GM12878 (cell line): ENCODE data around the gene TCP11. TPM values are rescaled to one million over a fixed set of nuclear protein-coding genes. Genes with fewer than 3 reads are reported as not detected.

ENCODE experiments used
- ATAC-seq: fragments of 200-7000 bp; cut with Tn5 transposase; 3 replicates; pipeline ENCODE4 v1.9.1; 2020; ENCODE audit warnings: mild to moderate bottlenecking, moderate library complexity
- BruUV-seq: library from RNA; stranded (reverse); fragments of 400-500 nt; replicated peaks from 2 replicates; lab custom pipeline; 2021; lab: Mats Ljungman, UMichigan
- CTCF ChIA-PET: fragments of 300-600 bp; sonication (Branson Sonifier 250); formaldehyde crosslinking; extraction: SDS; loops from one replicate; lab custom pipeline; 2021; ENCODE audit warnings: inconsistent platforms; lab: Yijun Ruan, JAX
- POLR2A ChIA-PET: fragments of 350-600 bp; formaldehyde crosslinking; extraction: SDS; loops from one replicate; lab custom pipeline; 2021; ENCODE audit warnings: inconsistent platforms; lab: Charles Lee
- RAD21 ChIA-PET: fragments of 300-600 bp; sonication (Branson Sonifier 250); formaldehyde crosslinking; loops from one replicate; lab custom pipeline; 2023; ENCODE audit warnings: antibody characterized with exemption; ENCODE audit not compliant: unreplicated experiment; lab: Charles Lee
- SMC1A ChIA-PET: fragments of 300-600 bp; sonication (Branson Sonifier 250); formaldehyde crosslinking; loops from one replicate; lab custom pipeline; 2023; ENCODE audit not compliant: unreplicated experiment, uncharacterized antibody; lab: Charles Lee
- DNase-seq: peaks from one replicate; pipeline ENCODE4 v3.0.0-alpha.2; 2011; ENCODE audit warnings: low read depth, low spot score
- FAIRE-seq: peaks from 3 replicates; lab custom pipeline; 2011; peaks lifted over from hg19 to GRCh38; lab: Jason Lieb, UNC
- H2AFZ ChIP-seq: 2 replicates; pipeline ENCODE4 v1.6.0; 2011; ENCODE audit warnings: low read depth, low read length, control low read depth; ENCODE audit not compliant: control insufficient read depth
- H3K27ac ChIP-seq: 2 replicates; pipeline ENCODE4 v1.5.1; 2011; ENCODE audit warnings: control low read depth; ENCODE audit not compliant: control insufficient read depth, insufficient read depth
- H3K27me3 ChIP-seq, 2 experiments: replicated peaks in 1 of 2; 2 replicates each; pipeline versions ENCODE4 v1.6.0 to v1.6.1; 2011; ENCODE audit warnings: low read length in 1 of 2; ENCODE audit not compliant: control insufficient read depth in 2 of 2, insufficient read depth in 2 of 2
- H3K36me3 ChIP-seq, 2 experiments: 2 replicates each; pipeline ENCODE4 v1.5.1; 2011; ENCODE audit warnings: low read length in 1 of 2; ENCODE audit not compliant: control insufficient read depth in 2 of 2, insufficient read depth in 2 of 2
- H3K4me1 ChIP-seq: 2 replicates; pipeline ENCODE4 v1.6.1; 2011; ENCODE audit warnings: mild to moderate bottlenecking, low read length, moderate library complexity, mixed read lengths; ENCODE audit not compliant: control insufficient read depth, insufficient read depth
- H3K4me2 ChIP-seq: 2 replicates; pipeline ENCODE4 v1.6.0; 2011; ENCODE audit warnings: control low read depth; ENCODE audit not compliant: control insufficient read depth, insufficient read depth
- H3K4me3 ChIP-seq: fragments of 200-600 bp; sonication (generic); 2 replicates; pipeline ENCODE4 v1.5.1; 2016
- H3K79me2 ChIP-seq: 2 replicates; pipeline ENCODE4 v1.6.0; 2011; ENCODE audit warnings: low read length; ENCODE audit not compliant: control insufficient read depth, insufficient read depth
- H3K9ac ChIP-seq: 2 replicates; pipeline ENCODE4 v1.8.0; 2011; ENCODE audit warnings: low read length, control low read depth, mixed read lengths; ENCODE audit not compliant: control insufficient read depth, insufficient read depth
- H3K9me3 ChIP-seq: replicated peaks from 3 replicates; pipeline ENCODE4 v1.5.1; 2011; ENCODE audit warnings: mild to moderate bottlenecking, low read length; ENCODE audit not compliant: control insufficient read depth, insufficient read depth
- H4K20me1 ChIP-seq: 2 replicates; pipeline ENCODE4 v1.6.0; 2011; ENCODE audit not compliant: control insufficient read depth, insufficient read depth
- CBX3 ChIP-seq: fragments of 200-600 bp; sonication (generic); IDR thresholded peaks from 2 replicates; pipeline ENCODE4 v1.6.1; 2016; ENCODE audit warnings: low read depth, borderline replicate concordance
- CEBPB ChIP-seq, 2 experiments: fragments of 150-350 bp in 1 of 2; IDR thresholded peaks; 2 replicates each; pipeline ENCODE4 v1.6.1; 2012 to 2014; ENCODE audit warnings: low read depth in 2 of 2, low read length in 2 of 2, borderline replicate concordance in 1 of 2, inconsistent platforms in 1 of 2
- CTCF ChIP-seq, 3 experiments: IDR thresholded peaks in 2 of 3; conservative IDR thresholded peaks in 1 of 3; 2 replicates each; pipeline ENCODE4 v1.5.1; 2011; ENCODE audit warnings: low read depth in 3 of 3, low read length in 3 of 3, mild to moderate bottlenecking in 3 of 3, control low read depth in 2 of 3, moderate library complexity in 2 of 3, inconsistent platforms in 1 of 3, mixed read lengths in 1 of 3; ENCODE audit not compliant: control insufficient read depth in 2 of 3, insufficient read depth in 1 of 3; ENCODE audit errors: extremely low read depth in 1 of 3
- FOS ChIP-seq: IDR thresholded peaks from 3 replicates; pipeline ENCODE4 v1.6.1; 2011; ENCODE audit warnings: borderline replicate concordance; ENCODE audit not compliant: insufficient read length; ENCODE audit errors: extremely low read depth
- KAT2A ChIP-seq: conservative IDR thresholded peaks from 2 replicates; pipeline ENCODE4 v1.6.1; 2011; ENCODE audit warnings: low read depth, low read length; ENCODE audit not compliant: control insufficient read depth
- MXI1 ChIP-seq: fragments of 150-350 bp; IDR thresholded peaks from 2 replicates; pipeline ENCODE4 v1.6.1; 2011; ENCODE audit warnings: low read depth, mild to moderate bottlenecking, inconsistent platforms, low read length, improper control_type of control experiment
- NBN ChIP-seq: fragments of 450-650 bp; IDR thresholded peaks from 2 replicates; pipeline ENCODE4 v1.6.1; 2016
- NKRF ChIP-seq: fragments of 450-650 bp; conservative IDR thresholded peaks from 2 replicates; pipeline ENCODE4 v1.6.1; 2017; ENCODE audit warnings: mild to moderate bottlenecking, moderate library complexity
- PML ChIP-seq: IDR thresholded peaks from 2 replicates; pipeline ENCODE4 v1.6.1; 2012; ENCODE audit warnings: low read length, inconsistent platforms
- POLR2A ChIP-seq: IDR thresholded peaks from 2 replicates; pipeline ENCODE4 v1.6.1; 2011; ENCODE audit warnings: low read depth, mild to moderate bottlenecking, low read length
- RAD21 ChIP-seq: IDR thresholded peaks from 2 replicates; pipeline ENCODE4 v1.6.1; 2011; ENCODE audit warnings: mild to moderate bottlenecking, low read depth, low read length, moderate library complexity; ENCODE audit not compliant: insufficient read depth
- SREBF2 ChIP-seq: IDR thresholded peaks from 2 replicates; pipeline ENCODE4 v1.6.1; 2012; ENCODE audit warnings: mild to moderate bottlenecking, low read length
- STAT3 ChIP-seq: IDR thresholded peaks from 2 replicates; pipeline ENCODE4 v1.6.1; 2011; ENCODE audit warnings: low read depth, low read length, improper control_type of control experiment
- ZBTB11 ChIP-seq: fragments of 450-650 bp; formaldehyde crosslinking; IDR thresholded peaks from 2 replicates; pipeline ENCODE4 v1.5.0; 2022; ENCODE audit warnings: mild to moderate bottlenecking, missing genetic modification characterization
- ZNF217 ChIP-seq: fragments of 450-650 bp; IDR thresholded peaks from 2 replicates; pipeline ENCODE4 v1.6.1; 2017; ENCODE audit warnings: antibody characterized with exemption, mild to moderate bottlenecking
- ZNF274 ChIP-seq: IDR thresholded peaks from one replicate; pipeline ENCODE4 v1.8.0; 2011; ENCODE audit not compliant: insufficient read length, insufficient read depth
- WGBS: methylation state at CpG from one replicate; pipeline ENCODE4 v1.1.6; 2016; ENCODE audit warnings: low lambda C conversion rate; ENCODE audit not compliant: insufficient replicate concordance, insufficient coverage; ENCODE audit errors: missing lambda C conversion rate; 5-methylcytosine and 5-hydroxymethylcytosine counted together
- in situ Hi-C: fragments of 300-500 bp; cut with MboI; formaldehyde crosslinking; loops from 9 replicates; pipeline ENCODE4 v1.14.3; 2018; ENCODE audit warnings: mixed read lengths
- intact Hi-C: fragments of 100-400 bp; cut with micrococcal nuclease; formaldehyde crosslinking; loops from one replicate; pipeline ENCODE4 v1.14.2; 2022; ENCODE audit not compliant: unreplicated experiment
- polyA plus RNA-seq, 11 experiments: library from polyadenylated mRNA; depleted of rRNA in 4 of 11; unstranded in 6 of 11; stranded (reverse) in 5 of 11; fragments of >200 nt; fragmentation: Nextera tagmentation in 4 of 11; fragmentation: Illumina TruSeq in 1 of 11; extraction: Ambion mirVana in 4 of 11; extraction: Trizol in 1 of 11; gene quantifications; 1 replicate in 1 of 11; 2 replicates in 10 of 11; pipeline versions ENCODE4 v1.2.1 to v1.2.3, GENCODE V29; 2011 to 2016; ENCODE audit warnings: inconsistent platforms in 2 of 11, missing spikeins in 2 of 11, low read depth in 1 of 11
- total RNA-seq, 4 experiments: library from RNA; depleted of rRNA in 3 of 4; stranded (reverse); fragments of >200 nt in 3 of 4; fragmentation: Illumina TruSeq in 1 of 4; extraction: Trizol in 1 of 4; gene quantifications; 2 replicates each; pipeline versions ENCODE4 v1.2.1 to v1.2.3, GENCODE V29; 2013 to 2021

The TCP11 gene
- total and polyA plus RNA-seq, 10 of the 15 experiments (the other 5 are each of a cell fraction or from before 2014, with no cell fraction given): not detected

GRCh38 chr6:35086282-35086632, 54.9 kb downstream of the TCP11 start (continued):
- no peak for TF ChIP-seq ZBTB11
- no peak for TF ChIP-seq FOS
- TF ChIP-seq STAT3: no peak
- no peak for TF ChIP-seq ZNF217
- no peak for TF ChIP-seq KAT2A
- TF ChIP-seq CBX3: no peak

- Histone ChIP-seq H3K9ac (no peak overlapping the region), H4K20me1 (no peaks in the 10 kb centered on the region), H3K4me1 (no peaks in the 10 kb centered on the region), H2AFZ (no peak overlapping the region), H3K4me2 (no peak overlapping the region), H3K9me3 (no peaks in the 10 kb centered on the region), H3K4me3 (no peak overlapping the region), H3K79me2 (no peaks in the 10 kb centered on the region), H3K27ac (no peak overlapping the region), H3K27me3 (no peaks in the 10 kb centered on the region), H3K36me3 (no peaks in the 10 kb centered on the region; a peak in 2 of 4 replicates)
- SMC1A ChIA-PET: no interaction called here
- RAD21 ChIA-PET: no interaction called here
- POLR2A ChIA-PET: no interaction called here
- intact Hi-C loops (no loop called here), in situ Hi-C loops (no loop called here)
- no TSS peak for BruUV-seq
- FAIRE-seq (no peak), ATAC-seq (no peak), DNase-seq (no peak)
- 89% methylated on average over 30 of the region's 30 CpGs for WGBS
- CTCF ChIA-PET: no interaction called here
- TF ChIP-seq MXI1: no peak
- no peak for TF ChIP-seq PML
- no peak for TF ChIP-seq ZNF274
- no peak for TF ChIP-seq SREBF2
- TF ChIP-seq NBN: no peak
- TF ChIP-seq CTCF (IDR thresholded peaks at IDR 0.05 in 2 of 3, conservative IDR thresholded peaks at IDR 0.05 in 1 of 3; ENCODE audit: control insufficient read depth in 2 of 3, extremely low read depth in 1 of 3, insufficient read depth in 1 of 3, low read depth in 3 of 3, low read length in 3 of 3): no peak
- no peak for TF ChIP-seq POLR2A
- TF ChIP-seq CEBPB (IDR thresholded peaks at IDR 0.05; ENCODE audit: borderline replicate concordance in 1 of 2, low read depth in 2 of 2, low read length in 2 of 2): no peak
- TF ChIP-seq NKRF: no peak
- no peak for TF ChIP-seq RAD21
Measured at GRCh38 chr6:35085359-35086281, 55.5 kb downstream of the TCP11 start.
